Subcutaneous adipose tissue (tissue), 4 donors: ENCODE data around the gene CDH4. TPM values are rescaled to one million over a fixed set of nuclear protein-coding genes. Genes with fewer than 3 reads are reported as not detected.

Source experiments
- CTCF ChIP-seq: fragments of 450-650 bp; IDR thresholded peaks from one replicate; pipeline ENCODE4 v1.5.1; 2016; ENCODE audit warnings: low read depth, mild to moderate bottlenecking, control low read depth, antibody characterized with exemption, moderate library complexity
- total RNA-seq, 4 donors: library from RNA; depleted of rRNA; stranded (reverse); fragments of >200 nt; gene quantifications; one replicate each; pipeline ENCODE4 v1.1.0, GENCODE V29; 2016

The CDH4 gene
- total RNA-seq, 4 donors from 2014 or later = not detected

GRCh38 chr20:61413752-61414151 is 161.7 kb downstream of the CDH4 start:
- no peak for TF ChIP-seq CTCF

- TF ChIP-seq CTCF = no peak
Measured at GRCh38 chr20:61414455-61414991, 162.5 kb downstream of the CDH4 start.

- no peak for TF ChIP-seq CTCF
Measured at GRCh38 chr20:61416546-61416945, 164.5 kb downstream of the CDH4 start.

- no peak for TF ChIP-seq CTCF
Measured at GRCh38 chr20:61417221-61417941, 165.3 kb downstream of the CDH4 start.

GRCh38 chr20:61419010-61419409 is 166.9 kb downstream of the CDH4 start:
- TF ChIP-seq CTCF = no peak

GRCh38 chr20:61419501-61419900 is 167.4 kb downstream of the CDH4 start:
- TF ChIP-seq CTCF = no peak

- TF ChIP-seq CTCF = no peak
Measured at GRCh38 chr20:61420056-61420455, 168.0 kb downstream of the CDH4 start.
